GM13977 (cell line): ENCODE results near the gene PRR33.

Experiments used
- DNase-seq: peaks from one replicate; pipeline ENCODE4 v3.0.0; 2012; ENCODE audit warnings: low spot score
- in situ Hi-C: fragments of 300-500 bp; cut with MboI; formaldehyde crosslinking; loops from one replicate; pipeline ENCODE4 v1.12.0; 2022; ENCODE audit warnings: low sequenced_read_pairs, low pct_unique_long_range_greater_than_20kb, mixed read lengths, inconsistent platforms; ENCODE audit not compliant: unreplicated experiment
- TF ChIP-seq, protein P1 (sequence below): IDR thresholded peaks from 2 replicates; pipeline ENCODE4 v1.5.1; 2012; ENCODE audit warnings: mild to moderate bottlenecking, control low read depth; ENCODE audit not compliant: insufficient read depth; ENCODE audit errors: extremely low read depth, missing control alignments

Gene PRR33

GRCh38 chr11:1872267-1872985 lies 19.3 kb downstream of the PRR33 start:
- TF ChIP-seq, protein P1, sequence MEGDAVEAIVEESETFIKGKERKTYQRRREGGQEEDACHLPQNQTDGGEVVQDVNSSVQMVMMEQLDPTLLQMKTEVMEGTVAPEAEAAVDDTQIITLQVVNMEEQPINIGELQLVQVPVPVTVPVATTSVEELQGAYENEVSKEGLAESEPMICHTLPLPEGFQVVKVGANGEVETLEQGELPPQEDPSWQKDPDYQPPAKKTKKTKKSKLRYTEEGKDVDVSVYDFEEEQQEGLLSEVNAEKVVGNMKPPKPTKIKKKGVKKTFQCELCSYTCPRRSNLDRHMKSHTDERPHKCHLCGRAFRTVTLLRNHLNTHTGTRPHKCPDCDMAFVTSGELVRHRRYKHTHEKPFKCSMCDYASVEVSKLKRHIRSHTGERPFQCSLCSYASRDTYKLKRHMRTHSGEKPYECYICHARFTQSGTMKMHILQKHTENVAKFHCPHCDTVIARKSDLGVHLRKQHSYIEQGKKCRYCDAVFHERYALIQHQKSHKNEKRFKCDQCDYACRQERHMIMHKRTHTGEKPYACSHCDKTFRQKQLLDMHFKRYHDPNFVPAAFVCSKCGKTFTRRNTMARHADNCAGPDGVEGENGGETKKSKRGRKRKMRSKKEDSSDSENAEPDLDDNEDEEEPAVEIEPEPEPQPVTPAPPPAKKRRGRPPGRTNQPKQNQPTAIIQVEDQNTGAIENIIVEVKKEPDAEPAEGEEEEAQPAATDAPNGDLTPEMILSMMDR, result no peak
- no peak for DNase-seq
- in situ Hi-C loops, result no loop called here

DNA sequence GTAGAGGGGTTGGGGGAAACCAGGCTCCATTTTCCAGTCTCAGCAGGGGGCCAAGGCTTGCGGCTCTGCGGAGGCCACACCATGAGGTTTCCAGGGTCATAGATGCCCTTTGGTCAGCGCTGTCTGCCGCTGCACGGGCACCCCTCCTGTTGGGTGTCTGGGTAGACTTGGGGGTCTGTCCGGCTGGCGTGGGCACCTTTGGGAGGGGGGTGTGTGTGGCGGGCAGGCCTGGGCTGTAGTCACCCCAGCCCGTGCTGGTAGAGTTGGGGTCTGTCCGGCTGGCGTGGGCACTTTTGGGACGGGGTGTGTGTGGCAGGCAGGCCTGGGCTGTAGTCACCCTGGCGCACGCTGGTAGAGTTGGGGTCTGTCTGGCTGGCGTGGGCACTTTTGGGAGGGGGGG lies 20.2 kb downstream of the PRR33 start:
- DNase-seq, result no peak
- in situ Hi-C loops, result no loop called here
- TF ChIP-seq, protein P1, result no peak

- in situ Hi-C loops, result no loop called here
- TF ChIP-seq, protein P1, result no peak
- DNase-seq, result no peak
Observed at GRCh38 chr11:1870721-1871466, 20.8 kb downstream of the PRR33 start.

- TF ChIP-seq, protein P1, result no peak
- no peak for DNase-seq
- in situ Hi-C loops, result no loop called here
Observed at GRCh38 chr11:1870326-1870696, 21.4 kb downstream of the PRR33 start.

DNA sequence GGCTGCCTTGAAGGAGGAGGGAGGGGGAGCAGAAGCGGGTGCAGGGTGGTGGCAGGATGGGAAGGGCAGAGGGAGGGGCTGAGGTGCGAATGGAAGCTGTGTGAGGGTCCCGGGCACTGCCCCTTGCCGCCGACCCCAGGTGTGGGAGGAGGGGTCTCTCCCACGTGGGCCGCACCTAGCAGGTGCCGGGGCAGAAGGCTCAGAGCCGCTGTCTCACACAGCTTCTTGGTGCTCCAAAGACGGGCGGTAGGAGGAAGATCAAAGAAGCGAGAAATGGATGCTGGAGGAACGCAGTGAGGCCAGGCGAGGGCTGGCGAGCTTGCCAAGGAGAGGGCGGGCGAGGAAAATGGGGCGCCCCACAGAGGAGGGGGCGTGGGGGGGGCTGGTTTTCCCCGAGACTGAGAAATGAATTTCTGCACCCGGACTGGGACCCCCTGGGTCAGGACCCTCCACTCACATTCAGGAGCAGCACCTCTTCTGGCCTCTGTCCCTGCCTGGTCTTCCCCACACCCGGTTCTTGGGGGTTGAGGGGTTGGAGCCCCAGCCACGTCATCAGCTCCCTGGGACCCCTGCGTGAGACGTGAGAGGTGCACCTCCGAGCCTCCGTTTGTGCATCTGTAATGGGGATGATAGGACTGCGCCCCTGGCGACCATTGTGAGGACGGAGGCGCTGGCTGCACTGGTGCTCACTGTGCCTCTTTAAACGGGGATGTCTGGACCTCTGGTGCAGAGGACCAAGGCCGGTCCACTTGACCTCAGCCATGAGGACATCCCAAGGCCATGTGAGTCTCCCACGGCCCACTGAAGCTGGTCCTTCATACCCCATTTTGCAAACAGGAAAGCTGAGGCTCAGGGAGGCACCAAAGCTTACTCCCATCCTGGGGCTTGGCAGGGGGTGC lies 22.0 kb downstream of the PRR33 start:
- TF ChIP-seq, protein P1, result no peak
- no peak for DNase-seq
- in situ Hi-C loops, result no loop called here

GRCh38 chr11:1868636-1869291 lies 22.9 kb downstream of the PRR33 start:
- TF ChIP-seq, protein P1, result no peak
- in situ Hi-C loops, result no loop called here

More at GRCh38 chr11:1868636-1869291, 22.9 kb downstream of the PRR33 start:
- no peak for DNase-seq
